DMS114 treated with DMSO at 0.1 percent for 48 hours (cell line): ENCODE results near the gene DPY19L1.
"Not testable (repeated sequence)": the region's sequence is repeated elsewhere in the genome, so short reads cannot be mapped to it uniquely, and the experiment has no call there.

Experiments used
- DNase-seq: peaks from one replicate; lab custom pipeline; 2025; ENCODE audit not compliant: unreplicated experiment; lab: John Stamatoyannopoulos, UW

DPY19L1 gene

DNA sequence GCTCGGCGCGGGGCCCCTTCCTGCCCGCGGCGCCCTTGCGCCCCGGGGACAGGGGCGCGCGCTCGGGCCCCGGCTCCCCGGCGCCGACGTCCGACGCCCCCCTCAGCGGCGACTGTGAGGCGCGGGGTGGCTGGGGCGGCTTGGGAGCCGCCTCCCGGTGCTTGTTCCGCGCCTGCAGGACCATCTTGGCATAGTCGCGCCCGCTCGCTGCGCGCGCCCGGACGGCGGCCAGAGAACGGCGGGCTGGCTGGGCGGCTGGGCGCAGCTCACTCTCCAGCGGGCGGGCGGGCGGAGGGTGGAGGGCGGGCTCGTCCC is at the start of gene DPY19L1:
Gene DPY19L1, minus strand, starts transcription at position 275 of the 315 bp plus-strand sequence. Its CDS starts 91 bp downstream, at position 184.
- DNase-seq = no peak

DNA sequence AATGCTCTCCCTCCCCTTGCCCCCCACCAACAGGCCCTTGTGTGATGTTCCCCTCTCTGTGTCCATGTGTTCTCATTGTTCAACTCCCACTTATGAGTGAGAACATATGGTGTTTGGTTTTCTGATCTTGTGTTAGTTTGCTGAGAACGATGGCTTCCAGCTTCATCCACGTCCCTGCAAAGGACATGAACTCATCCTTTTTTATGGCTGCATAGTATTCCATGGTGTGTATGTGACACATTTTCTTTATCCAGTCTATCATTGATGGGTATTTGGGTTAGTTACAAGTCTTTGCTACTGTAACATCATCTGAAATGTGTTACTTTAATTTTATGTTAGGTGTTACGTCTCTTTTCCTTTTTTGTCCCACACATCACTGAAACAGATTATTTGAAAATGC is 42.2 kb upstream of the DPY19L1 start:
- not testable (repeated sequence) for DNase-seq

DNA sequence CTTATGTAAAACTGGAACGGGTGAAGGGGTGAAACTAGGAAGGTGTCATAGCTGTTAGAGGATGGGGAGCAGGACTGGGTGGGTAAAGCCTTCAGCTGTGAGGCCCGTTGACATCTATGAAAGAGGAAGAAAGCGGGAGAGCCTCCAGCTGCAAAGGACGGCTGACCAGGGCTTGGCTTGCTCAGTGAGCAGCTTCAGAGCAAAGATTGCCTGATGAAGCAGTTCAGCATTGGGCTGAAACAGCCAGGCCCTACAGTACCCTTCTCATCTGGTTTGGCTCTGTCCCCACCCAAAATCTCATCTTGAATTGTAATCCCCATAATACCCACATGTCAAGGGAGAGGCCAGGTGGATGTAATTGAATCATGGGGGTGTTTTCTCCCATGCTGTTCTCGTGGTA is 36.7 kb upstream of the DPY19L1 start:
- DNase-seq = not testable (repeated sequence)

DNA sequence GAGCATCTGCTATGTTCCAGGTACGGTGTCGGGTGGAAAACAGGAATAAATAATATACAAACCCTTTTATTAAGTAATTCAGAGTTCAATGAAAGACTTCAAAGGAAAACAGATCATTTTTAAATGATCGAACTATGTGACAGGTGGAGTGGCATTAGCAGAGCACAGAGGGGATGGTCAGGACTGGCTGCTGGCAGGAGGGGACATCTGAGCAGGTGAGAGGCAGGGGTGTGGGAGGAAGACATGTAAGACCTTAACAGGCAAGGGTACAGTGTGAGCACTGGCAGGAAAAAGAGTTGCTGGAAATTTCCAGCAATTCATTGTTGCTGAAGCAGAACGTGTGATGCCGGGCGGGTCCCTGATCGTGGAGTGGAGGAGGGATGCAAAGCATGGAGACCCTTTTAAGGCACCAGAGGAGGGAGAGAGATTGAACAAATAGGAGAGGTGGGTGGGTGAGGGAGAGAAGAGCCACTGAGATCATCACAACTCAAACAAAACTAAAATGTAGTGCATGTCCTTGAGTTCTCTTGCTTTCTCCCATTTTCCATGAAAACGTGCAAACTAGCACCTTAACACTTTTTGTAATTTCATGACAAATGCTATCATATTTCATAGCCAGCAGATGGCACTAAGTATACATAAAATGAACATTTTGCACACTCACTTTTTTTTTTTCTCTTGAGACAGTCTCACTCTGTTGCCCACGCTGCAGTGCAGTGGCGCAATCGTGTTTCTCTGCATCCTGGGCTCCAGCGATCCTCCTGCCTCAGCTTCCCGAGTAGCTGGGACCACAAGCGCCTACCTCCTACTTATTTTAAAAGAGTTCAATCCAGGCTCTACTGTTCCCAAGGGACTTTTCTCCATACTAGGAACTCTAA is 35.9 kb upstream of the DPY19L1 start:
- DNase-seq = peak; percentile 10

DNA sequence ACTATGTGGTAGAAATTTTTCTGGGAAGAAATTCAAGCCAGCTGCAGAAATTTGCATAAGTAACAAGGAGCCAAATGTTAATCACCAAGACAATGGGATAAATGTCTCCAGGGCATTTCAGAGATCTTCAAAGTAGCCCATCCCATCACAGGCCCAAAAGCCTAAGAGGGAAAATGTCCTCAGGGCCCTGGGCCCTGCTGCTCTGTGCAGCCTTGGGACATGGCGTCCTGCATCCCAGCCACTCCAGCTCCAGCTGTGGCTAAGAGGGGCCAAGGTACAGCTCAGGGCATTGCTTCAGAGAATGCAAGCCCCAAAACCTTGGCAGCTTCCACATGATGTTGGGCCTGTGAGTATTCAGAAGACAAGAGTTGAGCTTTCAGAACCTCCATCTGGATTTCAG is 31.8 kb upstream of the DPY19L1 start:
- DNase-seq = not testable (repeated sequence)

DNA sequence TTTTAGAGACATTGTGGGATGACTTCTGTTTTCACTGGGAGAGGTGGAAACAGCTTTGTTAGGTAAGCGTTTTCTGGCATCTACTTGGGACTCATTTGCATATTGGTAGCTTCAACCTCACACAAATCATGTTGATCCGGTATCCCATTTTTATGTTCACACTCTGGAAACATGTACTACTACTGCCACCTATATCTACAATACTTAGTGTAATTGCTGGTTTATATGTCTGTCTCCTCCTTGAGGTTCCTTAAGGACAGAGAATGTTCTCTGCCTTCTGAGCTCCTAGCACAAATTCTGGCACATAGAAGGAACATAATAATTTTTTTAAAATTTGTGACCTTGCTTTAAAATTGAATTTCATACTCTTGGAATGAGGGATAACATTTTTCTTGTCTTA is 28.1 kb upstream of the DPY19L1 start:
- not testable (repeated sequence) for DNase-seq

DNA sequence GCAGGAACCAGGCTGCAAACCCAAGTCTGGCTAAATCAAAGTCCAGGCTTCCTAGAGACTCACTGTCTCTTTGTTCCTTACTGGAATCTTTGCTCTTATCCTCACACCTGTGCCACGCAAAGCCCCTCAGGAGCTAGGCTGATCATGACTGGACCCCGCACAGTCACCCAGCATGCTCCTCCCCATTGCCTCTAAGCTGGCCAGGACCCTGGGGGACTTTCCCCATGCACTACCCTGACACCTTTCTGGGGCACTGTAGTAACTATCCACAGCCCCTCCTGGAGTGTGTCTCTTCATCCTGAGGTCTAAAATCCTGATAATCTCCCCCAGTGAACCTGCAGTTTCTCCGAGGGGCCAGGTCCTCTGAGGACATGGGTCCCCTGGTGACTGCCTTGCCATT is 21.3 kb upstream of the DPY19L1 start:
- DNase-seq = not testable (repeated sequence)

DNA sequence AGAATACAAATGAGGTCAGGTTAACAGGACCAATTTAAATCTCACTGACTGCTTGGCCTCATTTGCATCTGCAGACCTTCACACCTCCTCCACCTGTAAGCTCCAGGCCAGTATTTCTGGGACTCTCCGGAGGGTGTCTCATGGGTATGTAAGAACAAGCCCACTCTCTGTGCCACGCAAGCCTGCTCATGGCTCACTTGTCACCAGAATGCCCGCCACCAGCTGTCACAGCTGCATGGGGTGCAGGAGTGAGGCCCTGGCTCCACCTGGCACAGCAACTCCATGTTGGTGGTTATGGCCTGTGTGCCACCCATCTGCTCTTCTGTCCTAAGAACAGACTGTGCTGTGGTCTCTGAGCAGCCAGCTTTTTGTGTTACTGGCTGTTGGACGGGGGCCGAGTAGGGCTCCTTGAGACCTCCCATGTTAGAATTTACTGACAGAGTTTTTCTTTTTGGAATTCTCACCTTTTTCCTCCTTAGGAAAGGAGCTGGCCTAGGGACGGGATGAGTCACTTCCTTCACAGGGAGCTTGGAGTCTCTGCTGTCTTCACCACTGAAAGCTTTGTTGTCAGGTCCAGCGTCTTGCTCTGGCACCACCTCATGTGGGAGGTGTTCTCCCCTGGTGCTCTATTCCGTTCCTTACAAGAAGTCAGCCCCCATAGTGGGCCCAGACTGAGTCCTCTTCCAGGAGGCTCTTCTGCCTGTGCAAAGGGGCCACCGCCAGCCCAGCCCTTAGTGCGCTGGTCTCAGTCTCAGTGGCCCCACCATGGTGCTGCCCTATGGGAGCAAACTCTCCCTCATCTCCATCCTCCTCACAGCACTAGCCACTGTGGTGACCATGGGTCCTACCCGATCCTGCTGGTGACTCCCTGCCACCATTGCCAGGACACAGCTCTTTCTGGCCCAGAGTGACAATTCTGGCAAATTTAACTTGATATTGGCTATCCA is 20.5 kb upstream of the DPY19L1 start:
- not testable (repeated sequence) for DNase-seq

DNA sequence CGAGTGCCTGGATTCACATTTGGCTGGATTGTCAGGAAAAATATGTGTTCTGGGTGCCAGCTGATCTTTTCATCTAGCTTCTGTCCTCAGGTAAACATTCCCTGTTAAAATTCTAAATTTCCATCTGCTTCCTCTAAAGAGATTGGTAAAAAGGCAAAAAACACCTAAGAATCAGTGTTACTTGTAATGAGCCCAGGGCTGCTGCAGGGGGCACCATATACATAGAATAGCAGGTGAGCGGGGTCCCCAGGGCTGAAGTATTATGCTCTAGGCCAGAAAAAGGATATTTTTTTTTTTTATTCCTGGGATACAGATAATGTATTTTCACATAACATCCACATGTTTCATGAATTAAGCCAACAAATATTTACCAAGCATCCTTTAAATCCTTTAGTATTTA is 18.4 kb upstream of the DPY19L1 start:
- not testable (repeated sequence) for DNase-seq

DNA sequence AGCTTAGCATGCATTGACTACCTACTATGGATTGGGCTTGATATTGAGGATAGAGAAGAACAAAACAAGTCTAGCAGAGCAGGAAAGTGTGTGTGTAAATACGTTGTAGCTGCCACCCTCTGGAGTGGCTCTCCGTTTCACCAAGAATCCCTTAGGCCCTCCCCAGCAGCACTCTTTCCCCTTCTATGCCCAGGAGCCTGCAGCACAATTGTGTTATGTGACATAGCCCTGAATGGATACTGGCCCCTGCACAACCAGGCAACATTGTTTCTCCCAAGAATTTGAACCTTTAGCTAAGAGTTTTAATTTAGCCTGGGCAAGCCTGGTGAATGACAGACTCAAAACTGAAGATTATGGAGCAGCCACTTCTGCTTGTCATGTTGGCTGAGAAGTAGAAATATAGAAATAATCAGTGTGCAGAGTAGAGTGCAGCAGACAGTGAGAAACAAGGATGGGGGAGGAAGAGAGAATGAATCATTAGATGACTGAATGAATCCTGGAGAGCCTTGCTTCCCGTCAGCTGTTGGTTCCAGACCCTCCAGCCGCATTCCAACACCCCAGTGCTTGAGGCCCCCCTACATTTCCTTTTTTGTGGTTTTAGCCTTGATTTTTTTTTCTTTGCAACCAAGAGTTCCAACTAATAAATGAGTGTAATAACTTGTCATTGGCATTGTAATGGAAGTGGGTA is 16.3 kb upstream of the DPY19L1 start:
- not testable (repeated sequence) for DNase-seq

DNA sequence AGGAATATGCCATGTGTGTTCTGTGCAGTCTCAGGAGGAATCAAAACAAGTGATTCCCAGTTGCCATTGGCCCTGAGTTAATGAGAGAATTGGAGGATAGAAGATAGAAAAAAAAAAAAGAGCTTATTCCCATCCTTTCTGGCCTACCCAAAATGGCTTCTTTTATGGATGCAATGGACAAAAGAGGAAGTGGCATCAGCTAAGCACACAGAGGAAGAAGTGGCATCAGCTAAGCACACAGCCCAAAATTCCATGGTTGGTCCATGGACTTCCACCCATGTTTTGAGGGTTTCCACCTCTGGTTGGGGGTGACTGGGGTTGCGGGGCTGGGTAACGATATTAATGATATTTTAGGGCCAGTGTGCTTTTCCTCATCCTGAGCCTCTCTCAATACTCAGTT is 11.1 kb upstream of the DPY19L1 start:
- not testable (repeated sequence) for DNase-seq

DNA sequence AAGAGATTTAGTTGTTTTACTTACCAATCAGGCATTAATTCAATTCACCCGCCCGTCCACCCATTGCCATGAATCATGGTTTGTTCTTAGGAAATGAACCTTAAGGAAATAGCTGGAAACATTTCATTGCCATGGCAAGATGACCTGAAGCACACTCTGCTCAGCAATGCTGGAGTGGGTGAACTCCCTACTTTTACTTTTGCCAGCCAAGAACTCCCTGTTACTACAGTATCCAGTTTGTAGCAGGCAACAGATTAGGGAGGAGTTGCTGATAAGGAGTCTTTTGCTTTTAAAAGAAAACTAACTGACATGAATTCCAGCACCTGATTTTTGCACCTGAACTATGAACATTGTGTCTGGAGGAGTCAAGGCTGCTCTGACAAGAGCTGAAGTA is 10.6 kb upstream of the DPY19L1 start:
- DNase-seq = not testable (repeated sequence)

DNA sequence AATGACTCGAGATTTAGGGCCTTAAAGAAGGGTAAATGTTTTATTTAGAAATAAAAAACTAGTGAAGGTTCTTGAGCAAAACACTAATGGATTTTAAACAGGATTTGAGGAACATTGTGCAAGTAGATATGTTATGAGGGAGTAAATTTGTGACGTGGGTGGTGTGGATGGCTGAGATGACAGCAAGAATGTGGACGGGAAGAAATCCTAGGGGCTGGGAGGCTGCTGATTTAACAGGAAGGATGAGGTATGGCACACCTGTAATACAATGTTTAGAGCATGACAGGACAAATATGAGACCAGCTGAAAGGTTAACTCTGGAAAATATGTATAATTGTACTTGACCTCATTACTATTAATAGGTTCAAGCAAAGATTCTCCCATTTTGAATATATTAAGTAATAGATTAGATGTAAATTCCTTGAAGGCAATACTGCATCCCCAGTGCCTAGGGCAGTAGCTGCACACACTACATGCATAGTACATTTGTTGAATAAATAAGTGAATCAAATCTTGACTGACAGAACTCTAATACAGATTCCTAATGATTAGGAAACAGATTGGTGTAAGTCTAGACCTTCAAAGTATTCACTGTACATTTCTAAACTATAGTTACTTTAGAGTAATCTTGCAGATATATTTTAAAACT is 10.1 kb upstream of the DPY19L1 start:
- not testable (repeated sequence) for DNase-seq

DNA sequence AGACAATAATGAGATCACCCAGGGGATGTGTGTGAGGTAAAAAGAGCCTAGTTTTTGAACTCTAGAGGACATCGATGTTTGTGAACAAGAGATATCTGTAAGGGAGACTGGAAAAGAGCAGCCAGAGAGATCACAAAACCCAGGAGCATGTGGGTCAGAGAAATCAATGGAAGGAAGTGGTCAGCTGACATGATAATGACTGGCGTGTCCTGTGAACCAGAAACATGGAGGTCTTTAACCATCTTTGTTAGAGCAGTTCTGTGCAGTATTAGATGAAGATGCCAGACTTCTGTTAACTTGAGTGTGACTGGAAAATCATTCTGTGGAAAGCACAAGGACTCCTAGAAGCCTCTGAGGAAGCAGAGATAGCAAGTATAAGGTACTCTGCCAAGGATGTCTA is 6.0 kb upstream of the DPY19L1 start:
- not testable (repeated sequence) for DNase-seq

DNA sequence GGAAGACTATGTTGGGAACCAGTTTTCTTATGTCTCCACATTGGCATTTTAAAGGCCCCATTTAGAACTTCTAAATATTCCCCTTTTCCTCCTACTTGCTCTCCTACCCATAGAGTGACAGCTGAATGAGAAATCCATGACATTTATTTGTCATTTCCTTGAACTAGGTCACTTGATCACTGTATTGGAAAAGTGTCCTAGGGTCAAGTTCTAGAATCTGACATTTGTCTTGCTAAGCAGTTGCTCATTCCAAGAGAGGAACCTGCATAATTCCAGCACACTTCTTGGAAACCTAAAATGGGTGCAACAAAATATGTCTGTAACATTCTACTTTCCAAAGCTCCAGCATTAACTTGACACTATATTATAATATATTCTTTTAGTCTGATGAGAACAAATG is 3.6 kb upstream of the DPY19L1 start:
- no peak for DNase-seq

DNA sequence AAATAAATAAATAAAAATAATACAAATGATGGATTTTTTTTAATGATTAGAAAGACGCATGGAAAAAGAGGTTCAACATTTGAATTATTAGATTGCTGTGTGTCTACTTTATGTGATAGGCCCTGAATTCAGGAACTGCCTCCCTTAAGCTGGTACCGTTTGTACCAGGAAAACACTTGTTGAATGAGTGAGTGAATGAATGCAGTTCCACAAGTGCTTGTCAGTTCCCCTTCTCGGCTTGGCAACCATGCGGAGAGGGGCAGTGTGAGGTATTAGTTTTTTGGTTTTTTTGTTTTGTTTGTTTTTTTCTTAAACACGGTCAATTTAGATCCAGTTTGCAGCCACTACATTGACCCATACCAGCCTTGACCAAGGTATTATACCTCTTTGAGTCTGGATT is 2.1 kb upstream of the DPY19L1 start:
- DNase-seq = no peak

DNA sequence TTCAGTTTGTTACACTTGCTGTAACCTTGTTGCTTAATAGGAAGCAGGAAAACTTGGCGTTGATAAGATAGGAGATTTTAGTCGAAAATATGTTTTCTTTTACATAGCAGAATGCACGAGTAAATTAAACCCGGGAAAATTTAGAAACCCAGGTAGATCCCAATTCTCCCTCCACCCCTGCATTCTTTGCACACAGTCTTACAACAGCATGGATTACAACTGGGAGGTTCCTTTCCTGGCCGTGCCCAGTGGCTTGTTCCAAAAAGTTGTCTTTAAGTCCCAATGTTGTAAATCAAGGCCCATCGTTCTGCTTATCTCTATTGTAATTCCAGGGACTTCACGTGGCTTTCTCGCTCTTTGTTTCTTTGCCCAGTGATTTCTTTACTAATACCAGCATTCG is 1.1 kb upstream of the DPY19L1 start:
- no peak for DNase-seq

DNA sequence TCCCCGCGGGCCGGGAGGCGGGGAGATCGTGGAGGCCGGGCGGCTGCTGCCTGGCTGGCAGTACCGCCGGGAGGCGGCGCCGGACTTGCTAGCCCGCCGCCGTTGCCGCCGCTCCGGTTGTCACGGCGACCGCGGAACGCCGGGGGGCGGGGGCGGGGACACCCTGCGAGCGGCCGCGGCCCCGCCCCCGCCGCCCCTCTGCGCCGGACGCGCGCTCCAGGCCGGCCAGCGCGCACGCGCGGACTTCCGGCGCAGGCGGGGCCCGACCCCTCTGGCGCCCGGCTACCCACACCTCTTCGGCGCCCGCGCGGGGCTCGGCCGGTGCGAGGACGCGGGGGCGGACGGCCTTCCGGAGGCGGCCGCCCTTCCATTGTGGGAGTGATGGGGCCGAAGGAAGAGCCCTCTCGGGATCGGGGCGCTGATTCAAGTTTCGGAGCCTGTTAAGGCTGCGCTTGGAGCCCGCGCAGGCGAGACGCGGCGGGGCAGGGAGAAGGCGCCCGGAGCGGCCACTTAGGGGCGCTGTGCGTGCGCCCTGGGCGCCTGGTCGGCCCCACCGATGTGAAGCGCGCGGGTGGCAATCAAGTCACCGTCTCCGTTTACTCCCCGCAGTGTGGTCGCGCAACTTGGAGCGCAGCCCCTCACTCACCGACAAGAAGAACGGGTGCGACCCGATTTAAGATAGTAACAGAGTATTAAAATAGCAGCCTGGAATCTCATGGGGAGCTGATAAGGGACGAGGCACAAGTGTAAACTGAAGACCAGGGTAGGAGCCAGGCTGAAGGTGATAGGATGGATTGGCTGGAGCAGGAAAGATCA is 449 bp upstream of the DPY19L1 start:
- DNase-seq = peak; percentile 70

DNA sequence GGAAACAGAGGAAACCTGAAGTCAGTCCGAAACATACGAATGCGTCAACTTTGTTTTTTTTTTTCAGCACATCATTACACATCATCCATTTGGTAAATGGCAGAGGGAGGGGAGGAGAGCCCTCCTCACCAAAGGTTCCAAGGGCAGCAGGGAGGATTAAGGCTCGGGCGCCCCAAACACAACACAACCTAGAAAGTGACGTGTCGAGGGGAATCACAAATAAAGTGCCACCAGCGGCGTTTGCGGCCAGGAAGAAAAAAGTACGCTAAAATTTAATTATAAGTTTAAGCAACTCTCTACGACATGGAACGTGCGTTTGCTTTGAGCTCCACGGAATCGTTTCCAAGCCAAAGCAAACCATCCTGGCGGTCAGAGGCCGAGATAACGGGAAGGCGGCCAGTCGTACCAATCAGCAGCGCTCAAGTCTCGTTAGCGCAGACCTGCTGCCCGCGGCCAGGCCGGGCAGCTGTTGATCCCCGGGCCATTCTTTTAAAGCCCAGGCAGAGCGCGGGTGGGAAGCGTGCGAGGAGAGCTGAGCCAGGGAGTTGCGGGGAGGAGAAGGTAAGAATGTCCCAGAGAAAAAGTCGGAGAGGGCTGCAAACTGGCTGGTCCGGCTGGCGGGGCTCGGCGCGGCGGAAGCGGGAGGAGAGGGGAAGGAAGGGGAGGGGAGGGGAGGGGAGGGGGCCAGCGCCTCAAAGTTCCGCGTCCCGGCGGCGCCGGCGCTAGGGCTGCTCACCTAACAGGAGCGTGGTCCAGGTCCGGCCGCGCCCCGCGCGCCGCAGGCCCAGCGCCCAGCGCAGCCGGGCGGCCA is 719 bp downstream of the DPY19L1 start:
- peak; percentile 43 for DNase-seq
